Activated T-helper 1 cell treated with anti-CD3 and anti-CD28 coated beads, Interleukin-2, amount 50 U/mL, for 16 hours (primary cell): ENCODE data around the gene ATP9B.

Source experiments
- DNase-seq, 2 donors: peaks; one replicate each; pipeline ENCODE4 v3.0.0-alpha.2; 2020; ENCODE audit warnings: low read depth in 1 of 2, low spot score in 1 of 2

Gene ATP9B, protein sequence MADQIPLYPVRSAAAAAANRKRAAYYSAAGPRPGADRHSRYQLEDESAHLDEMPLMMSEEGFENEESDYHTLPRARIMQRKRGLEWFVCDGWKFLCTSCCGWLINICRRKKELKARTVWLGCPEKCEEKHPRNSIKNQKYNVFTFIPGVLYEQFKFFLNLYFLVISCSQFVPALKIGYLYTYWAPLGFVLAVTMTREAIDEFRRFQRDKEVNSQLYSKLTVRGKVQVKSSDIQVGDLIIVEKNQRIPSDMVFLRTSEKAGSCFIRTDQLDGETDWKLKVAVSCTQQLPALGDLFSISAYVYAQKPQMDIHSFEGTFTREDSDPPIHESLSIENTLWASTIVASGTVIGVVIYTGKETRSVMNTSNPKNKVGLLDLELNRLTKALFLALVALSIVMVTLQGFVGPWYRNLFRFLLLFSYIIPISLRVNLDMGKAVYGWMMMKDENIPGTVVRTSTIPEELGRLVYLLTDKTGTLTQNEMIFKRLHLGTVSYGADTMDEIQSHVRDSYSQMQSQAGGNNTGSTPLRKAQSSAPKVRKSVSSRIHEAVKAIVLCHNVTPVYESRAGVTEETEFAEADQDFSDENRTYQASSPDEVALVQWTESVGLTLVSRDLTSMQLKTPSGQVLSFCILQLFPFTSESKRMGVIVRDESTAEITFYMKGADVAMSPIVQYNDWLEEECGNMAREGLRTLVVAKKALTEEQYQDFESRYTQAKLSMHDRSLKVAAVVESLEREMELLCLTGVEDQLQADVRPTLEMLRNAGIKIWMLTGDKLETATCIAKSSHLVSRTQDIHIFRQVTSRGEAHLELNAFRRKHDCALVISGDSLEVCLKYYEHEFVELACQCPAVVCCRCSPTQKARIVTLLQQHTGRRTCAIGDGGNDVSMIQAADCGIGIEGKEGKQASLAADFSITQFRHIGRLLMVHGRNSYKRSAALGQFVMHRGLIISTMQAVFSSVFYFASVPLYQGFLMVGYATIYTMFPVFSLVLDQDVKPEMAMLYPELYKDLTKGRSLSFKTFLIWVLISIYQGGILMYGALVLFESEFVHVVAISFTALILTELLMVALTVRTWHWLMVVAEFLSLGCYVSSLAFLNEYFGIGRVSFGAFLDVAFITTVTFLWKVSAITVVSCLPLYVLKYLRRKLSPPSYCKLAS

DNA sequence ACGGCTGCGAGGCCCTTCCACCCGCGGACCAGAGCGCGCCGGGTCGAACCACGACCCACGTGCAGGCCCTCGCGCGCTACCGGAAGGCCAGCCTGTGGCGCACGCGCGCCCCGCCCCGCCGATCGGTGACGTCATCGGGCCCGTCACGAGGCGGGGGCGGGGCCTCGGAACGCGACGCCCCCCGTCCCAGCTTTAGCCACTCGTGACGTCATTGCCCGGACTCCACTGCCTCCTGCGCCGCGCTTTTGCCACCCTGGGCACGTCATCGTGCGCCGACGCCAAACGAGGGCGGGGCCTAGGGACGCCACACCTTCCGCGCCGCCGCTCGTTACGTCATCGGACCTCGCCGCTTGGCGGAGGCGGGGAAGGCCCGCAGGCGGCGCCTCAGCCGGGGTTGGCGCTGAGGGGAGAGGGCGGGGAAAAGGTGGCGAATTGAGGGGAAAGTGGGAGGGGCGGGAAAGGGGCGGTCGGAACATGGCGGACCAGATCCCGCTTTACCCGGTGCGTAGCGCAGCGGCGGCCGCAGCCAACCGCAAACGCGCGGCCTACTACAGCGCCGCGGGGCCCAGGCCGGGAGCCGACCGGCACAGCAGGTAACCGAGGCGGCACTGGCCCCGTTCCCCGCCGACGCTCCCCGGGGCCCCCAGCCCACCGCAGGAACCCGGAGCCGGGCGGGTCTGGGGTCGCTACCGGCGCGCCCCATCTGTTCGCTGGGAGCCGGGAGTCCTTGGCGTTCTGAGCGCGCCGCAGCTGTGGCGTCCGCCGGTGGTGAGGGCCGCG lies at the start of gene ATP9B:
Gene ATP9B (plus strand): TSS at position 458 of the 780 bp plus-strand sequence. CDS start 17 bp downstream, at position 475.
- DNase-seq: peak; percentile 97 to 99

DNA sequence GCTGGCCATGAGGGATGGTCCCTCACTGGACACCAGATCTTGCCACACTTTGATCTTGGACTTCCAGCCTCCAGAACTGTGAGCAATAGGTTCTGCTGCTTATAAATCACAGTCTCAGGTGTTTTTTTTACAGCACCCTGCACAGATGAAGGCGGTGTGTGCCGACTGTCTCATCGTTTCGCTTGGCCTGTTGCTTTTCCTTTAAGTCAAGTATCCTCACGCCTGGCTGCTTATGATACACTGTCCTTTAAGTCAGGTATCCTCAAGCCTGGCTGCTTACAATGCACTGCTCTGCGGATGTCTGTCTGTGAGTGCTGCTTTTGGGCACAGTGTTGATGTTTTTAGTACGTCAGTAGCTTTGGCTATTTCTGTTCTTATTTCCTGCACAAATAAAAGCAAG lies 49.3 kb upstream of the ATP9B start:
- DNase-seq: no peak

GRCh38 chr18:79022603-79023002 lies 46.6 kb upstream of the ATP9B start:
- DNase-seq: no peak

DNA sequence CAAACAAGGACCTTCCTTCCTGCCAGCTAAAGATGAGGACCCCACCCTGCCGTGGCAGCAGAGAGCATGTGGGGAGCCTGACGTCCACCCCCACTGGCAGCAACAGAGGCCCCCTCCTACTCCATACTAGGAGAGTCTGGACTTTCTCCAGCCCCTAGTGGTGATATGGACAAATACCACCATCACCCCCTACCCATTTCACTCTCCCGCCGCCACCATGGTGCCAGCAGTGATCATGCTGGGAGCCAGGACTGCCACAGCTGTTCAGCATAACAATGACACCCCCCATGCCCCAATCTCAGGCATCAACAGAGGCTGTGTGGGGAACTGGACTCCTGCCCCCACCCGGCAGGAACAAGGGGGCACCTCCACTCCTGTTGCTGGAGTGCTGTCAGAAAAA lies 42.7 kb upstream of the ATP9B start:
- no peak for DNase-seq

DNA sequence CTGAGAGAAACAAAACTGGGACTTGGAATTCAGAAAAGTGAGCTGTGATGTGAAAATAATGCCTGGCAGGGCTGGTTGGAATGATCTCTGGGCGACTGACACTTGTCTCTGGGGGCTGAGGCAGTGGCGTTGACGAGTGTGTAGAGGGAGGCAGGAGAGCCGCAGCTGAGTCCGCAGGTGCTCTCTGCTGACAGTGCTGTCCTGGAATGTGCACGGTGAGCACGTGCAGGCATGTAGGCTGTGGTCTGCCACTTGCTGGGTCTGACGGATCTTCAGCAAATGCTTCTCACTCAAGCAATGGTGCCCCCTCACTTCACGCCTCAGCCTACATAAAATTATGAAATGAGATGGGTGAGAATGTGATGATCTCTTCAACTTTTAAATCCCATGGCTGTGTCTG lies 38.5 kb upstream of the ATP9B start:
- DNase-seq: no peak

- DNase-seq: no peak
Measured at GRCh38 chr18:79042276-79042675, 26.9 kb upstream of the ATP9B start.

GRCh38 chr18:79043288-79043687 lies 25.9 kb upstream of the ATP9B start:
- DNase-seq: no peak

DNA sequence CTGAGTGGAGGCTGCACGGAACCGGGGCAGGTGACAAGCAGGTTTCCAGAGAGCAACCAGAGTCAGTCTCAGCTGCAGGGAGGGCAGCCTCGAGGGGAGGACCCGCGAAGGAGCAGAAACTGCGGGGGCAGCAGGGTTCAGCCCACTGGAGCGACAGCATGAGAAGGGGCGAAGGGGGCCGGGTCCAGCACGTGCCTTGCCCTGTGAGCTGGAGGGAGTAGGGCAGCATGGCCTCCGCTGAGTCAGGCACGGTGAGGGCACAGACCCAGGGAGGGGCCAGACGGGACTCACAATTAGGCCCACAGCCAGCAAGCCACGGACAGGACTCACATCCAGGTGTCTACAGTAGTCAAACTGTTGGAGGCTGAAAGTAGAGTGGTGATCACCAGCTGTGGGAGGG lies 22.7 kb upstream of the ATP9B start:
- no peak for DNase-seq

GRCh38 chr18:79047556-79048244 lies 21.5 kb upstream of the ATP9B start:
- DNase-seq: no peak

GRCh38 chr18:79048245-79048632 lies 21.0 kb upstream of the ATP9B start:
- DNase-seq: no peak

- DNase-seq: no peak
Measured at GRCh38 chr18:79049506-79049905, 19.7 kb upstream of the ATP9B start.

DNA sequence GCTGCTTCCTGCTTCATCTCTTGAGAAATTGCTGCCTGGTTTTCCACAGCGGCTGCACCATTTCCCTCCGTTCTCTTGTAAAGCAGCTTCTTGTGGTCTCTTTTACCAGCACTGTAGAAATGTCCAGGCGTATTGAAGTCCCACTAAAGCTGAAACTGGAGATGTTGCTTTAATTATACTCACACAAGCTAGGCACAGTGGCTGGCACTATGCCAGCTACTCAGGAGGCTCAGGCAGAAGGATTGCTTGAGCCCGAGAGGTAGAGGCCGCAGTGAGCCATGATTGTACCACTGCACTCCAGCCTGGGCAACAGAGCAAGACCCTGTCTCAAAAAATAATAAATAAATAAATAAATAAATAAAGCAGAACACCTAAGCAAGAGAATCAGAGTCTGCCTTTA lies 19.2 kb upstream of the ATP9B start:
- DNase-seq: no peak

GRCh38 chr18:79056827-79057367 lies 12.3 kb upstream of the ATP9B start:
- DNase-seq: no peak

- DNase-seq: no peak
Measured at GRCh38 chr18:79058007-79058406, 11.2 kb upstream of the ATP9B start.

DNA sequence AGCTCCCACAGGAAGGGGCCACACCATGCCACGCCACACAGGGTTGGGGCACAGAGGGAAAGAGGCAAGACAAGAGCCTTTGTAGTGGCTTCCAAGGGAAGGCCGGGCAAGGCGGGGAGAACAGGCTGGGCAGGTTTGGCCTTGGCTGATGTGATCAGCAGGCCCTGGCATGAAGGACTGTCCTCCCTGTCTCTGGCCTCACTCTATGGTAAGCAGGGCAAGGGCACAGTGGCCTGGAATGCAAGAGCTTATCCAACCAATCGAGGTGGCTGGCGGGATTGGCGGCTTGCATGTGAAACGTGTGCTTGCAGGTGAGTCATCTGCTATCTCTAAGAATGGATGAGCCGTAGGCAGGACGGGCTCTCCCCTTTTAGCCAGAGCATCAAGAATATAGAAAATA lies 6.4 kb upstream of the ATP9B start:
- DNase-seq: no peak

- DNase-seq: no peak
Measured at GRCh38 chr18:79064228-79064627, 5.0 kb upstream of the ATP9B start.

DNA sequence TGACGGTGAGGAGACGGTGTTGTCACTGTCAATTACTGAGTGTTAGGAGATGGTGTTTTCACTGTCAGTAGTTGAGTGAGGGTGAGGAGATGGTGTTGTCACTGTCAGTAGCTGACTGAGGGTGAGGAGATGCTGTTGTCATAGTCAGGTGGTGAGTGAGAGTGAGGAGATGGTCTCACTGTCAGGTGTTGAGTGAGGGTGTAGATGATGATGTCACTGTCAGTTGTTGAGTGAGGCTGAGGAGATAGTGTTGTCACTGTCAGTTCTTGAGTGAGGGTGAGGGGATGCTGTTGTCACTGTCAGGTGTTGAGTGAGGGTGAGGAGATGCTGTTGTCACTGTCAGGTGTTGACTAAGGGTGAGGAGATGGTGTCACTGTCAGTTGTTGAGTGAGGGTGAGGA lies 3.4 kb upstream of the ATP9B start:
- no peak for DNase-seq

- no peak for DNase-seq
Measured at GRCh38 chr18:79067611-79068010, 1.6 kb upstream of the ATP9B start.

- DNase-seq: no peak
Measured at GRCh38 chr18:79068341-79068936, 755 bp upstream of the ATP9B start.

GRCh38 chr18:79069717-79070151 lies 540 bp downstream of the ATP9B start:
- no peak for DNase-seq
